ACC112 (cell line): ENCODE results near the gene LCN15.

Experiments used
- H2AFZ ChIP-seq: fragments of 200-600 bp; sonication (generic); one replicate; pipeline ENCODE4 v1.6.0; 2017; ENCODE audit warnings: antibody characterized with exemption, low read length; ENCODE audit not compliant: unreplicated experiment
- H3K27ac ChIP-seq: fragments of 200-600 bp; sonication (generic); 2 replicates; pipeline ENCODE4 v1.5.1; 2014; ENCODE audit warnings: low read depth, mild to moderate bottlenecking, antibody characterized with exemption, low read length, moderate library complexity
- H3K27me3 ChIP-seq: fragments of 200-600 bp; sonication (generic); 2 replicates; pipeline ENCODE4 v1.6.1; 2014; ENCODE audit warnings: mild to moderate bottlenecking, antibody characterized with exemption, low read length, moderate library complexity, mixed read lengths; ENCODE audit not compliant: insufficient read depth
- H3K36me3 ChIP-seq: fragments of 200-600 bp; sonication (generic); 2 replicates; pipeline ENCODE4 v1.6.1; 2016; ENCODE audit warnings: mild to moderate bottlenecking, antibody characterized with exemption, low read length, moderate library complexity, mixed read lengths; ENCODE audit not compliant: insufficient read depth
- H3K4me1 ChIP-seq: fragments of 200-600 bp; sonication (generic); one replicate; pipeline ENCODE4 v1.6.1; 2016; ENCODE audit warnings: low read length, mixed read lengths; ENCODE audit not compliant: insufficient read depth, unreplicated experiment, control insufficient read depth
- H3K4me3 ChIP-seq: fragments of 200-600 bp; sonication (generic); 2 replicates; pipeline ENCODE4 v1.5.1; 2014; ENCODE audit warnings: mild to moderate bottlenecking, low read depth, low read length
- H3K79me2 ChIP-seq: fragments of 200-600 bp; sonication (generic); one replicate; pipeline ENCODE4 v1.6.0; 2016; ENCODE audit warnings: low read length; ENCODE audit not compliant: control insufficient read depth, unreplicated experiment, insufficient read depth

The LCN15 gene

GRCh38 chr9:136764301-136764891 is at the start of gene LCN15:
TSS of gene LCN15 (minus strand) at chr9:136764518. CDS start at chr9:136764488, 30 bp downstream.
- Histone ChIP-seq H2AFZ (no peak within 1 kb of the TSS), H3K4me1 (no peaks in the 10 kb centered on the region), H3K36me3 (no peaks in the 10 kb centered on the region), H3K27ac (no peak within 1 kb of the TSS), H3K79me2 (no peaks in the 10 kb centered on the region), H3K27me3 (peaks cover 7% of the 10 kb centered on the region), H3K4me3 (no peak within 1 kb of the TSS)

- peak overlapping the region; percentile 88 for H2AFZ ChIP-seq
Measured at GRCh38 chr9:136808806-136809158, 44.5 kb upstream of the LCN15 start.

GRCh38 chr9:136808075-136808805 is 43.9 kb upstream of the LCN15 start:
- Histone ChIP-seq H3K79me2 (peaks cover 52% of the 10 kb centered on the region), H3K4me3 (peak overlapping the region; percentile 100), H3K4me1 (peaks cover 18% of the 10 kb centered on the region), H2AFZ (peak overlapping the region; percentile 88), H3K36me3 (peaks cover 8% of the 10 kb centered on the region; the same call in 1 of the 2 replicates), H3K27ac (peak overlapping the region; percentile 27; the same call in 1 of the 2 replicates), H3K27me3 (no peaks in the 10 kb centered on the region)

More at GRCh38 chr9:136808806-136809158, 44.5 kb upstream of the LCN15 start:
- H3K27ac ChIP-seq: no peak overlapping the region; the same call in 1 of the 2 replicates
- H3K36me3 ChIP-seq: peaks cover 8% of the 10 kb centered on the region; the same call in 1 of the 2 replicates
- H3K79me2 ChIP-seq: peaks cover 54% of the 10 kb centered on the region
- peaks cover 18% of the 10 kb centered on the region for H3K4me1 ChIP-seq
- H3K27me3 ChIP-seq: no peaks in the 10 kb centered on the region
- peak overlapping the region; percentile 100 for H3K4me3 ChIP-seq

- Histone ChIP-seq H3K36me3 (peaks cover 8% of the 10 kb centered on the region; the same call in 1 of the 2 replicates), H3K27me3 (no peaks in the 10 kb centered on the region), H3K4me3 (peak within 1 kb of the TSS; percentile 100), H3K27ac (peak within 1 kb of the TSS; percentile 28; the same call in 1 of the 2 replicates), H3K4me1 (peaks cover 18% of the 10 kb centered on the region), H2AFZ (peak within 1 kb of the TSS; percentile 88), H3K79me2 (peaks cover 47% of the 10 kb centered on the region)
Measured at GRCh38 chr9:136807281-136808074, 43.2 kb upstream of the LCN15 start, which contains the start of gene RABL6. TSS of gene RABL6 (plus strand) at chr9:136807948. CDS start at chr9:136808197, 249 bp downstream.

- Histone ChIP-seq H3K4me3 (peak overlapping the region; percentile 100), H3K4me1 (peaks cover 18% of the 10 kb centered on the region), H2AFZ (no peak overlapping the region), H3K79me2 (peaks cover 42% of the 10 kb centered on the region), H3K36me3 (peaks cover 8% of the 10 kb centered on the region; the same call in 1 of the 2 replicates), H3K27ac (no peak overlapping the region), H3K27me3 (peaks cover 6% of the 10 kb centered on the region; the same call in 1 of the 2 replicates)
Measured at GRCh38 chr9:136806631-136807201, 42.4 kb upstream of the LCN15 start.

GRCh38 chr9:136806067-136806466 is 41.7 kb upstream of the LCN15 start:
- H3K36me3 ChIP-seq: peaks cover 8% of the 10 kb centered on the region; the same call in 1 of the 2 replicates
- H3K4me1 ChIP-seq: peaks cover 18% of the 10 kb centered on the region
- H3K79me2 ChIP-seq: peaks cover 37% of the 10 kb centered on the region
- H3K4me3 ChIP-seq: peak overlapping the region; percentile 100; the same call in 1 of the 2 replicates
- H2AFZ ChIP-seq: no peak overlapping the region
- H3K27me3 ChIP-seq: peaks cover 12% of the 10 kb centered on the region
- no peak overlapping the region for H3K27ac ChIP-seq

- Histone ChIP-seq H2AFZ (no peak overlapping the region), H3K79me2 (peaks cover 30% of the 10 kb centered on the region), H3K4me3 (no peak overlapping the region), H3K36me3 (peaks cover 4% of the 10 kb centered on the region; the same call in 1 of the 2 replicates), H3K27ac (no peak overlapping the region), H3K27me3 (peaks cover 18% of the 10 kb centered on the region), H3K4me1 (peaks cover 24% of the 10 kb centered on the region)
Measured at GRCh38 chr9:136805207-136805740, 41.0 kb upstream of the LCN15 start.

GRCh38 chr9:136804509-136805206 is 40.3 kb upstream of the LCN15 start:
- Histone ChIP-seq H3K4me3 (no peak overlapping the region), H3K4me1 (peaks cover 22% of the 10 kb centered on the region), H3K27me3 (peaks cover 22% of the 10 kb centered on the region), H3K79me2 (peaks cover 24% of the 10 kb centered on the region), H2AFZ (no peak overlapping the region), H3K36me3 (no peaks in the 10 kb centered on the region), H3K27ac (no peak overlapping the region)

- Histone ChIP-seq H3K79me2 (peaks cover 16% of the 10 kb centered on the region), H3K27me3 (peaks cover 30% of the 10 kb centered on the region), H3K4me3 (no peak overlapping the region), H3K36me3 (no peaks in the 10 kb centered on the region), H2AFZ (no peak overlapping the region), H3K4me1 (peaks cover 20% of the 10 kb centered on the region), H3K27ac (no peak overlapping the region)
Measured at GRCh38 chr9:136803551-136804508, 39.5 kb upstream of the LCN15 start.
